Eye (tissue), 1 donor: ENCODE data around the gene ITPK1.
"Not testable (repeated sequence)": the region's sequence is repeated elsewhere in the genome, so short reads cannot be mapped to it uniquely, and the experiment has no call there.

Experiments
- DNase-seq: peaks from one replicate; pipeline ENCODE4 v3.0.0-alpha.2; 2015

Gene ITPK1

GRCh38 chr14:93128725-93129459 lies 13.2 kb upstream of the ITPK1 start:
- DNase-seq = no peak

GRCh38 chr14:93126111-93126510 lies 10.4 kb upstream of the ITPK1 start:
- no peak for DNase-seq

DNA sequence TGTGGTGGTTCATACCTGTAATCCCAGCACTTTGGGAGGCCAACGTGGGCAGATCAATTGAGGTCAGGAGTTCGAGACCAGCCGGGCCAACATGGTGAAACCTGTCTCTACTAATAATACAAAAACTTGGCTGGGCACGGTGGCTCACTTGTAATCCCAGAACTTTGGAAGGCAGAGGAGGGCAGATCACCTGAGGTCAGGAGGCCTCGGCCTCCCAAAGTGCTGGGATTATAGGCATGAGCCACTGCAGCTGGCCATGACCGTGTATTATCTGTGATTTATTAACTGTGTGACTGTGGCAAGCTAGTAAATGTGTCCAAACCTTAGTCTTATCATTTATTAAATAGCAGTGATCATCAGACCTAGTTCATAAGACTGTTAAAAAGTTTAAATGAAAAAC lies 7.1 kb upstream of the ITPK1 start:
- DNase-seq = no peak

- no peak for DNase-seq
Observed at GRCh38 chr14:93121030-93121834, 5.5 kb upstream of the ITPK1 start.

GRCh38 chr14:93120517-93120916 lies 4.8 kb upstream of the ITPK1 start:
- DNase-seq = no peak

- no peak for DNase-seq
Observed at GRCh38 chr14:93116676-93117200, 1.0 kb upstream of the ITPK1 start.

GRCh38 chr14:93115069-93115820 lies 480 bp downstream of the ITPK1 start:
- peak; percentile 92 for DNase-seq

GRCh38 chr14:93114713-93115068 lies 1.0 kb downstream of the ITPK1 start:
- DNase-seq = no peak

GRCh38 chr14:93114068-93114710 lies 1.5 kb downstream of the ITPK1 start:
- peak; percentile 65 for DNase-seq

DNA sequence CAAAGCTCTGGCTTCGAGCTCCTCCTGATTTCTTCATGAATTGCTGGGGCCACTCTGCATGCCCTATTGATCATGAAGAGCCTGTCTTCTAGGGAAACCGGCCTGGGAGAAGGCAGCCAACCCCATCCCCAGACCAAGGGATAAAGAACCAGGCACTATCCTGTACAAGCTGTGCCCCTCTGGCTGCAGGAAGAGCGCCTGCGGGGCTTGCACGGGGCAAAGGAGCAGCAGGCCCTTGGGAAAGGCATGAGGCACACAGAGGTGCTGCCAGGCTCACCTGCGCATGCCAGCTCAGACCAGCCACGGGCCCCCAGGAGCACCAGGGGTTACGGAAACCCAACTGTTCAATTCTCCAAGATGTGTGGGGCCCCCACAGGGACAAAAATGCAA lies 2.1 kb downstream of the ITPK1 start:
- DNase-seq = no peak

DNA sequence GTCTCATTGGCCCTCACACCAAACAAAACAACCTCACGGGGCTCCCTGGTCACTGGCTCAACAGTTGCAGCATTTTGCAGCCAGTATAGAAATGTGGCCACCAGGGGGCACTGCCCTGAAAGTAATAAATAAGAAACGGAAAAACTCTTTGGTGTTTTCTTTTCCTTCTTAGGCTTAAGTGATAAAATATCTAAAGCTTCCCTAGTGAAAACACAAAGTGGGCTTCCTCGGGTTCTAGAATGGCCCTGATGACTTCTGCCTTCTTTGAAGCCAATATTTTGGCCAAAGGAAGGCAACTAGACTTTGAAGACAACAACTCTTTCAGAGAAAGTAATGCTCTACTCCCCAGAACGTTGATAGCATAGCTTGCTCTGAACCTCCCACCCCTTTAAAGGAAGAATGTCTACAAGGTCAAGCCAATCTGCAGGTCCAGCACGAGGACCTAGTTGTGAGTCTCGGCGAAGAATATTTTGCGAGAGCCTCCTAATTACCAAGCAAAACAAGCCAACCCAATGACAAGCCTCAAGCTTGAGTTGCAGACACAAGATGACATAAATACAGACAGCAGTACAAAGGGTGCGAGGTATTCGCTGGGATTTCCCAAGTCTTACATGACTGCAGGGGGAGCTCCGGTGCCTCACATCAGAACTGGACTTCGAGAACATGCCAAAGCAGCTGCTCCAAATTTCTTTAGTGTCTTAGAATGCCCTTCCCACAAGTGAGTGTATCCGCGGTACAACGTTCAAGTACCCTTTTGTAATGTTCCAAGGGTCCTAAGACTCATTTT lies 2.6 kb downstream of the ITPK1 start:
- peak; percentile 92 for DNase-seq

DNA sequence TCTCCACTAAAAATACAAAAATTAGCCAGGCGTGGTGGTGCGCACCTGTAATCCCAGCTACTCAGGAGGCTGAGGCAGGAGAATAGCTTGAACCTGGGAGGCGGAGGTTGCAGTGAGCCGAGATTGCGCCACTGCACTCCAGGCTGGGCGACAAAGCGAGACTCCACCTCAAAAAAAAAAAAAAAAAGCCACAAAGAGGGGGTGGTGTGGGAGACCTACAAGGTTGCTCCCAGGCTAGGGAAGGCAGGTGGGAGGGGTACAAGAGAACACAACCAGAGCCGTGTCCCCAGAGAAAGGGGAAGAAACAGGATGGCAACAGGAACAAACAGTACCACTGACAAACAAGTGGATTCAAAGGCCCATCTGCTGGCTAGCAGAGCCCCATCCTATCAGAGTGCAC lies 4.2 kb downstream of the ITPK1 start:
- DNase-seq = not testable (repeated sequence)

GRCh38 chr14:93110856-93111419 lies 4.8 kb downstream of the ITPK1 start:
- no peak for DNase-seq

- no peak for DNase-seq
Observed at GRCh38 chr14:93109572-93110481, 5.9 kb downstream of the ITPK1 start.

GRCh38 chr14:93108105-93108504 lies 7.6 kb downstream of the ITPK1 start:
- DNase-seq = no peak

GRCh38 chr14:93107453-93107852 lies 8.3 kb downstream of the ITPK1 start:
- DNase-seq = no peak

- DNase-seq = no peak
Observed at GRCh38 chr14:93106541-93107156, 9.1 kb downstream of the ITPK1 start.

DNA sequence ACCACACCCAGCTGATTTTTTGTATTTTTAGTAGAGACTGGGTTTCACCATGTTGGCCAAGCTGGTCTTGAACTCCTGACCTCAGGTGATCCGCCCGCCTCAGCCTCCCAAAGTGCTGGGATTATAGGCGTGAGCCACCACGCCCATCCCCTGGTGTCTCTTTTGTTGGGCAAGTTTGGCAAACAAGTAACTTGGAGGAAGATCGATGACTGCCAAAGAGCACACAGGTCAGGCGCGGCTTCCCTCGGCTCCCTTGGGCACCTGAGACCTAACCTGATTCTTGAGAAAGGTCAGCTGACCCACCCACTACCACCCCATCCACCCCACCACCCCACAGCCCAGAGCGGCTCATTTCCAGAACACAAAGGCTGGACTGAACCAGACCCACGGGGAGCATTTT lies 9.9 kb downstream of the ITPK1 start:
- DNase-seq = not testable (repeated sequence)

GRCh38 chr14:93105362-93105761 lies 10.4 kb downstream of the ITPK1 start:
- no peak for DNase-seq

DNA sequence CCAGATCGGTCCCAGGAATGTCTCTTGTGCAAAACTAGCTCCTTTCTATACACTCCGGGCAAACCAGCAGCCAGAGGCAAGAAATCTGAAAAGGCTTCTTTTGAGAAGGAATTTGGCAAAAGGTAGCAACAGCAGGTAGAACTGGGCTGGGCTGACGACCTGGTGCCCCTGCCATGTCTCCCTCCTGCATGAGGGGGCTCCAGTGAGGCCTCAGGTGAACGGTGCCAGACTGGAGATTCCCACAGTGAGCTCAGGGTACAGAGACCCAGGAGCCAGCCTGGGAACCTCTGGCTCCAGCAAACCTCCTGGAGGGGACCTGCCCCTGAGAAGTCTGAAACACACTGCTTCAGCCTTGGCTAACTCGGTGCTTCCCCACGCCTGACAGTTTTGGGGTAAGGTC lies 10.8 kb downstream of the ITPK1 start:
- DNase-seq = no peak
